Keratinocyte (primary cell): ENCODE results near the gene PTPRR.

ENCODE experiments used
- CTCF ChIP-seq, 3 experiments: IDR thresholded peaks in 1 of 3; conservative IDR thresholded peaks in 1 of 3; optimal IDR thresholded peaks in 1 of 3; 2 replicates in 2 of 3; 3 replicates in 1 of 3; pipeline versions ENCODE3 to v1.5.1; 2011; ENCODE audit warnings: low read length in 3 of 3, mild to moderate bottlenecking in 3 of 3, moderate library complexity in 2 of 3, control low read depth in 1 of 3, inconsistent platforms in 1 of 3; ENCODE audit not compliant: insufficient read depth in 2 of 3; ENCODE audit errors: extremely low read depth in 1 of 3
- EZH2 ChIP-seq: IDR thresholded peaks from one replicate; pipeline ENCODE4 v1.6.1; 2012; ENCODE audit warnings: inconsistent platforms, mild to moderate bottlenecking, low read length, moderate library complexity

DNA sequence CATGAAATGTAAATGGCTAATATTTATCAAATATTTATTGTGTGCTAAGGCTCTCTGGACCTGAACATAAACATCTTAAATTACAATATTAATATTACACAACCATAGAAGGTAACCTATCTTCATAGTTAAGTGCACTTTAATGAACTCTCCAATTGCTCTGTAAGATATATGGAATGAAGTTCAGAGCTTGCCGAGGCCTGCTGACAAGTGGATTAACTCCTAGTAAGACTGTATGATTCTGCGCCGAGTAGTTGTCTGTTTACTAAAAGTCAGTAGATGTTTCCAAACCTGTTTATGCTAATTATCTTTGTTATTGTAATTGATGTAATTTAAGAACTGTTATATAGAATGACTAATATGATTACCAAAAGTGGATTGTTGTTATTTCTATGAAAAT, 77.2 kb downstream of the PTPRR start:
- TF ChIP-seq CTCF (optimal IDR thresholded peaks at IDR 0.05 in 1 of 3, IDR thresholded peaks at IDR 0.05 in 1 of 3, conservative IDR thresholded peaks at IDR 0.05 in 1 of 3; ENCODE audit: extremely low read depth in 1 of 3, insufficient read depth in 2 of 3, low read length in 3 of 3) (no peak), EZH2 (no peak)
